Ecto neural progenitor cell (in vitro differentiated cells): ENCODE data around the gene TIMM22.

Experiments used
- DNase-seq: peaks from one replicate; pipeline ENCODE4 v3.0.0-alpha.2; 2018; ENCODE audit warnings: low spot score

The TIMM22 gene

DNA sequence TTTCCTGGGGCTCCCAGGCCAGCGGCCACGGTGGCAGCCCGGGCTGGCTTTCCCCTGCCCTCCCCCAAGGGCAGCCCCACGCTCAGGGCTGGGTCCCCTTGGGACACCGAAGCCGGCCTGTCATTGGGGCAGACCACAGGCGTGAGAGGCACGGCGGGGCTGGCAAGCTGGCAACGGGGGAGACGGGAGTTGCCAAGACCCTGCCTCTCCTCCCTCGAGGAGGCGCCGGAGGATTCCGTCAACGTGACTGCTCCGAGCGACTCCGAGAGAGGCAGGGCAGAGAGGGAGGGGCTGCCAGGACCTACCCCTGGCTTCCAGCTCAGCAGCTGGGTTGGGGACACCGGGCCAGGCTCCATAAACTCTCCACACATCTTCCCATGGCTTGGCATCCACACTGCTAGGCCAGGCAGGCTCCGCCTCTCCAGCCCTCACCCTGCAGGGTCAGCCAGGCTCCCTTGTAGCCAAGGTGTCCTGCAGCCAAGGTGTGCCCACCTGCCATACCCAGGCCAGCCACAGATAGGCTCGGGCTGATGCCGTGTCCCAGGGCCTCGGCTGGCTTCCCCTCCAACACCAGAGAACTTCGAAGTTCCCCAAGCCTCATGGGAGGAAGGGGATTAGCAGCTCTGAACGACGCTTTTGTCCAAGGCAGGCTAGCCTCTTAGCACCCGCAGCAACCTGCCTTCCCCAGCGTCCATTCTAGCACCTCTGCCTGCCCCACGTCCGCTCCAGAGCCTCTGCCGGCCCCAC lies 25.5 kb downstream of the TIMM22 start:
- DNase-seq = no peak

DNA sequence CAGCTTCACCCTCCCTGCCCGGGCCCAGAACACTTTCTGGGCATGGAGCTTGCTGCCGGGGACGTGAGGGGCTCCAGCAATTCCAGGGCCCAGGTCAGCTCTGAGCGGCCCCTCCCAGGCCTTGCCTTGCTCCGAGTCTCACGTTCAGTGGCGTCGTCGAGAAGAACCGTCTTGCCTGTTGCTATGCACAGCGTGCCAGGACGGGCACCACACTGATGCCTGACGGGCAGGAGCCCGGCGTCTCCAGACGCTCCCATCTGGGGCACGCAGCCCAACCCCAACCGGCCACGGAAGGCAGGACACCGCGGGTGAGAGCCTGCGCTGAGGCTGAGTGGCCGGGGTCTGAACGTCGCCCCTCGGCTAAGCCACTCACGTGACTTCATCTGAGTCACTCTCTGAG lies 27.1 kb downstream of the TIMM22 start:
- DNase-seq = no peak

DNA sequence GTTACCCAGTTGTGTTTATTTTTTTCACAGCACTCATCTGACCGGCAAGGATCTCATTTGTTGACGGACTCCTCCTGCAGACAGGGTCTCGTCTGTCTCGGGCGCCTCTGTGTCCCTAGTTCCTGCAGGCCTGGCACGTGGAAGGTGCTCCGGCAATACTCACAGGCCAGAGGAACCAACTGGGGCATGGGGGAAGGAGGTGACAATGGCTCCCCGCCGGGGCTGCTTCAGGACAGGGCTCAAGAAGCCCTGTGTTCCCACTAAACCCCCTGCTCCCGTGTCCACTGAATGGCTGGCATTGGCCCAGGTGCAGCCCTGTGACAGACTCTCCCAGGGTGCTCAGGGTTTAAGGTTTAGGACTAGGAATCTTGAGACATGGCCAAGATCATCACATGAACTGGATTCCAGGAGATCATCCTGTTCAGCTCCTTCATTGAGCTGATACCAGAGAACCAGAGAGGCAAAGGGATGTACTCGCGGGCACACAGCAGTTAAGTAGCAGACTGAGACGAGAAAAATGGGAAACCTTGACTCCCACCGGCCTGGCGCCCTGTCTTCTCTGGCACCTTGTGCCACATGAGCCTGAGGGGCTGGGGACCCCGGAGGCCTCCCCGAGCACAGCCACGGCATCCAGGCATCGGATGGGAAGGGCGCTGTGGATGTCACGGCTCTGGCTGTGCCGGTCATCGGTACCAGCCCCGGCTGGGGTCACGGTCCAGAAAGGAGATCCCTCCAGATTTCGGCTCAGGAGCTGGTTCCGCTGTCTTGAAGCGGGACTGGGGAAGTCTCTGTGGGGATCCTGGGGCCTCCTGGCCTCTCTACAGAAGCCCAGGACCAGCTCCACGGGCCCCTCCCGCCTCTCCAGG lies 29.0 kb downstream of the TIMM22 start:
- DNase-seq = no peak

DNA sequence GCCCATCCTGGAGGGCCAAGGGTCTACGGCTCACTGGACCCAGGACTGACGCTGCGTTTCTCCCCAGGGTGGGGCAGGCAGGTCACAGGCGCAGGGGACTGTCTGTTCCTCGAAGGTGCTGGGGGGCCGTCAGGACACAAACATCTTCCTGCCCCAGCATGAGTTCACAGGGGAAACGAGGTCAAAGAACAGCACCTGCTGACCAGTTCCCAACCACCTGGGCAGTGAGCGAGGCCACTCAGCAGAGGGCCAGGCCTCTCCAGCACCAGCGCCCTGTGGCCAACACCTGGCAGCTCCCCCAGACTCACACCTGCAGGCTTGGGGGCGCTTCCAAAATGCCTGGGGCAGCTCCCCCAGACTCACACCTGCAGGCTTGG lies 29.7 kb downstream of the TIMM22 start:
- DNase-seq = no peak

DNA sequence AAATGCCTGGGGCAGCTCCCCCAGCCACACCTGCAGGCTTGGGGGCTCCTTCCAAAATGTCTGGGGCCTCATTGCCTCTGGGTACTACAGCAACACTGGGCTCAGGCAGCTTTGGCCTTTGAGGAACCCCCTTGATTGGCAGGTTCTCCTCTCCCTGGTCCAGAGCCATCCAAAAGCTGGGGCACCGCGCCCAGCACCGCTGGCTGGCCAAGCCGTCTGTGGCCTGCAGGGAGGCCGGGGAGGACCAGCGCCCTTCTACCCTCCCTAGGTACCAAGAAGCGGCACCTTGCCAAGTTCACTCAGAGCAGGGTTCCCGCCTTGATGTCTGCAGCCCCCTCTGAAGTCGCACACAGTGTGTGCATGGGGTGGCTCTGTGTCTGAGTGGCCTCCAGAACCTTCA lies 30.1 kb downstream of the TIMM22 start:
- DNase-seq = no peak

DNA sequence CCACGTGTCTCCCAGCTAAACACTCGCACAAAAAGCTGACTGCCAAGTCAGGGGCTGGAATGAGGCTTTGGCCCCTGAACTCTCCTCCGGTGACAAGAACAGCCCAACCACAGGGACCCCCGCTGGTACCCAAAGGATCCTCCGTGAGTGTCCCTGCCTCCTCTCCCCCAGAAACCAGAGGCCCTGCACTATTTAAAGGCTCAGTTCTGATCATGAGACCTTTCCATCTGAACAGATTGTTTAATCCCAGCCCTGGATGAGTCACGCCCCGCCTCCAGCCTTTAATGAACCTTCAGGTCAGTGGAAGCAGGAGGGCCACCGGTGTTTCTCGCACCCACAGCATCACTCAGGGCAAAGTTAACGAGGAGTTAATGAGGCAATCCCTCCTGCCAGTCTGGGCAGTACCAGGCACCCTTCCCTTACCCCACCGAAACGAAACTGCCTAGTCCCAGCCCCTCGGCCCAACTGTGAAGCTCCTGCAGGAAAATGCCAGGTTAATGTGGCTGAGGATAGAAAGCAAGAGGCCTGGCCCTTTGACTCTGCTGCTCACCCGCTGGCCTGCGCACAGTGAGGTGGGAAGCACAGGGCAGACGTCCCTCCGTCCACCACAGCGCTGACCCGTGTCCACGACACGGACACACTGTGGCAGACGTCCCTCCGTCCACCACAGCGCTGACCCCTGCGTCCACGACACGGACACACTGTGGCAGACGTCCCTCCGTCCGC lies 32.4 kb downstream of the TIMM22 start:
- no peak for DNase-seq

DNA sequence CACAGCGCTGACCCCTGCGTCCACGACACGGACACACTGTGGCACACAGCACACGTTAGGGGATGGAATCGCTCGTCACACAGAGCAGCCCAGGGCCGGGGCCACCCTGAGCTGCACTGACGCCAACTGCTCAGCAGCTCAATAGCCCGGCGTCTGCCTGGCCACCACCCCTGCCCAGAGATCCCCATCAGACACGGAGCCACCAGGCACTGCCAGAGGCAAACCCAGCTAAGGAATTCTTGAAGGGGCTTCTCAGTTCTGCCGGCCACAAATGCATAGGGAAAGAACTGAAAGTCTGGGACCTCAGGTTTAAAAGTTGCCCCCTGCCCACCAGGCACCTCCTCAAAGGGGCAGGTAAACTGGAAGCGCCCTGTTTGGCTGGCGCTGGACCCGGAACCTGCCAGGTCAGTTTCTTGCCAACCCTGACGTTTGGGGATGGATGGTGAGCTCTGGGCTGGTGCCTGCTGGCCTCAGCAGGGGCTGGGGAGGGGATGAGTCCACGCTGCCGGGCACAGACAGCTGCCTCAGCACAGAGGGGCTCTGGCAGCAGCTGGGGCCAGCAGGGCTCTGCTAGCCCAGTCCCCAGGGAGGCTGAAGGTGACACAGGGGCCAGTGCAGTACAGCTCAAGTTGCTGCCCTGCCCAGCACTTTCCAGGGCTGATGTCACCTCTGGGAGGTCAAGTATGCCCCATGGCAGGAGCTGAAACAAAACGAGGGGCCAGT lies 33.2 kb downstream of the TIMM22 start:
- DNase-seq = no peak

DNA sequence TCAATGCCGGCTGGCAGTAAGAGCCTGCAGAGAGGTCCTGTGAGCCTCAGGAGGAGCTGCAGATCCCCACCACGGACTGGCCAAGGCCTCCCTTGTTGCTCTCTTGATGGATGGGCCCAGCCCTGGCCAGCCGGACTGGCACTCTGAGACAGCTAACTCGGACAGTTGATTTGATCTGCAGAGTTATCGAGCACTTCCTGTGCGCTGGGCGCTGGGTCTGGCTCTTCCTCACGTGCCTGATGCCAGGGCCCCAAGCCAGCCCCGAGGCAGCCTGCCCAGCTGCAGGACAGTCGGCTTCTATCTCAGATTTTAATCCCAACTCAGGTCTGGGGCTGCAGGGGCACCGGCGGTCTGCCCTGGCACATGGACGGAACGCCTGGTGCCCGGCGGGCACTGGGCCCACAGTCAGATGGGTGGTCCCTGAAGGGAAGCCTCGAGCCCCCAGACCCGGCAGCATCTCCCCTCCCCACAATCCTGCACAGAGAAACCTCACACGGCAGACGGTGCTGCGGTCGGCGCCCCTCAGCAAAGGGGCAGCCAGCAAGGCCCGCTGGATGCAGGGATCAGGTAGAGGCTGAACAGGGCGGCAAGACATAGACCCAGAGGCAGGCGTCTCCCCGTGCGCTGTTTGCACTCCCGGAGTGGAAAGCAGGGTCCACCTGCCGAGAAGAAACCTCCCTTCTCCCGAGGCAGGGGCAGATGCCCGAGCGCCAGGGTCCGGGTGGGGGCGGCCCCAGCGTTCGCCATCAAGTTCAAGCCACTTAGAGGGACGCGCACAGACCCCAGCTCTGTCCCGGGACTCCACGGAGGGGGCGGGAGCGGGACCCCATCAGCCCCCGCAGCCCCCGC lies 34.0 kb downstream of the TIMM22 start:
- no peak for DNase-seq

DNA sequence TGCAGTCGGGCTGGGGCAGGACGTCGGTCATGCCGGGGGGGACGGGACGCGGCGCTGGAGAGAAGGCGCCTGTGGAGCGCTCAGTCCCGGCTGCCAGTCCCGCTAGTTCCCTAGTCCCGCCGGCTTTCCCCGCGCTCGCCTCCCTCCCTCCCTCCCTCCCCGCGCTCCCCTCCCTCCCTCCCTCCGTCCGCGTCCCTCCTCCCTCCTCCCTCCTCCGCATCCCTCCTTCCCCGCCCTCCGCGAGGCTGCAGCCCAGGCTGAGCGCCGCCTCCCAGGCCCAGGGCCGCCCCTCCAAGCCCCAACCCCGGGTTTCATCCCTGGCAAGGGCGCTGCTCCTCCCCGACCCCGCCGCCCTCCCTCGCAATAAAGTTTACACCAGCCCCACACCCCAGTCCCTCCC lies 34.8 kb downstream of the TIMM22 start:
- DNase-seq = peak; percentile 86

DNA sequence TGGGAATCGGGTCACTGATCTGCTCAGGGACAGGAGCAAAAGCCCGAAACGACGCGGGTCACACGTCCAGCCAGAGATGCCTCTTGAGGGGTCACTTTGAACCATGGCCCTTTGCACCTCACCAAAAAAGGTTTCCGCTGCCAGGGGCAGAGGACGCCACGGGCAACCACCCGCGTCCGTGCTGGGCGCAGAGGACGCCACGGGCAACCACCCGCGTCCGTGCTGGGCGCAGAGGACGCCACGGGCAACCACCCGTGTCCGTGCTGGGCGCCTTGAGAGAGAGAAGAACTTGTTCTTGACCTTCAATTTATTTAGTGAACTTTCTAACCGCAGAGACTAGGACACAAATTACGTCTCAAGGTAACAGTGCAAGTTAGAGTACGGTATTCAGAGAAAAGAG lies 35.5 kb downstream of the TIMM22 start:
- no peak for DNase-seq

DNA sequence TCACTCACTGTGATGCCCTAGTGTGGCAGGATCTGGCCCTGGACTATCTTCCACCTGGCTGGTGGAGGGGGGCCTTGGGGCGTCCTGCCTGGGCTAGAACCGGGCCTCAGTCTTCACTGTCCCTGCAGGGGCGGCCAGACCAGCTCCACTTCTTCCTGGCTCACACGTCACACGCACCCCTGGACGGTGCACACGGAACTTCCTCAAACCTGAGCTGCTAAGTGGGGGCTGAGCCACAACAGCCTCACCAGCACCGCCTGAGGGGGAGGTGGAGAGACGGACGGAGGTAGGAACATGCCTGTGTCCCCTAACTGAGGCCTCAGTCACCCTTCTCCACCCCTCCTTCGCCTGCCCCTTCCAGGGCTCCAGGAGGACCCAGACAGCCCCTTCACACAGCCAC lies 36.6 kb downstream of the TIMM22 start:
- no peak for DNase-seq

DNA sequence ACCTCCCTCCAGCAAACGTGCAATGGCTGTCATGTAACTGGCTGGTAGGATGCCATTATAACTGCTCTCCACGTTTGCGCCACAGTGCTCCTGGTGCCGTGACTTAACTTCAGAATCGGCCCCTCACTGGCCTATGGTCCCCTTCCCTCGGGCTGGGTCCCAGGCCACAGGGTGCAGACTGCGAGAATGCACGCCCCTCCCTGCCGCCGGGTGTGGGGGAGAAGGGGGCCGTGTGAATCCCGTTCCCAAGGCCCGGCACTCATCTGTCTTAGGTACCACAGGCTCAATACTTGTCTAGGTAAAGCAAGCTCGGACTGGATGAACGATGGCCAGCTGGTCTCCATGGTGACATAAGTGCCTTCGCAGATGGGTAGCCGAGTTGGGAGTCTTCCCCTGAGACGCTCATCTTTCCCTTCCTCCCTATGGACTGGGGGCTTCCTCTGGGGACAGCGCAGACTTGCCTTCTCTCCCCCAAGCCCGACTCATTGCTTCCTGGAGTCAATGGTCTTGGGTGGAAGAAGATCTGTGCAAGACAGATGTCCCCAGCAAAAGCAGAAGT lies 37.8 kb downstream of the TIMM22 start:
- no peak for DNase-seq

DNA sequence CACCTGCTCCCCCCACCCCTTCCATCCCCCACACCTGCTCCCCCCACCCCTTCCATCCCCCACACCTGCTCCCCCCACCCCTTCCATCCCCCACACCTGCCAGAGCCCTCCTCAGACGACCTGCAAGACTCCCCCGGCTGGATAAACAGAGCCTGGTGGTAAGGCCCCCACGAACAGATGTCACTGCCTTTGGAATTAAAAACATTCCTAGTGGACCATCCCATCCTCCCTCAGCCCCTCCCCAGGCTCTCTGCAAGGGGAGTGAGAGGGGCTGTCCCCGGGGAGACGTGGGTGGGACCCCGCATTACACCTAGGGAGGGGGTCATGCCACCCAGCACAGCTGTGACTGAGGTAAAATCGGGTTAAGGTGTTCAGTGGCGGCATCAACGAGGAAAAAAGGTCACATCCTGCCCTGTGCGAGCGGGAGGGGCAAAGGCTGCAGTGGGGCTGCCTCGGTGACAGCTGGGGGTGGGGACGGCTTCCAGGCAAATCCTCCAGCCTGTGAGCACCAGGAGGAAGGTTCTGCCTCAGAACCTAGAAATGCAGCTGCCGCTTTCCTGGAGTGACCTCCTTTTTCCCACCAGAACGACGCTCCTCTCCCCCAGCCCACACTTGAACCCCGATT lies 38.7 kb downstream of the TIMM22 start:
- DNase-seq = no peak

DNA sequence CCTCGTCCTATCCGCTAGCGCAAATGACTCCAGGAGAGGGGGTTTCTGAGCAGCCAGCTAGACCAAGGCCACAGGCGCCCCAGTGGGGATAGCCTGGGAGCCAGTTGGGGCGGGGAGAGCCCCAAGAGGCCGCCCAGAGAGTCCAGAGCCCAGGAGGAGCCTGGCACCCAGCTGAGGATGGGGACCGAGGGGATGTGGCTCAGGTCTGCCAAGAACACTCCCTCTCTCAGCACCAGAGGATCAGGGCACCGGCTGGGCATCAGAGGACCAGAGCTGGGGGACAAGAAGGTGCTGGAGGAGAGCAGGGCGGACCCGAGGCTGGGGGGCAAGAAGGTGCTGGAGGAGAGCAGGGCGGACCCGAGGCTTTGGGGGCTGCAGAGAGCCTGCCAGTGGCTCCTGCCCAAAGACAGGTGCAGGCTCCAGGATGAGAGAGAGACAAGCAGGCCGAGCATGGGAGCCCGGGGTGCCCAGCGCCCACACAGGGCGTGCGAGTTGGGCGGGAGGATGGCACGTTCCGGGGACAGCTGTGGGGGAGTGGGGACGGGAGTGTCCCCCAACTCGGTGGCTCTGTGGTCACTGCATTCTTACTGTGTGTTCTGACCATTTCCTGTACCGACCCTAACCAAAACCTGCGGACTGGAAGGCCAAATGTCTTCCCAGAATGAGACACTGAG lies 39.4 kb downstream of the TIMM22 start:
- DNase-seq = no peak

DNA sequence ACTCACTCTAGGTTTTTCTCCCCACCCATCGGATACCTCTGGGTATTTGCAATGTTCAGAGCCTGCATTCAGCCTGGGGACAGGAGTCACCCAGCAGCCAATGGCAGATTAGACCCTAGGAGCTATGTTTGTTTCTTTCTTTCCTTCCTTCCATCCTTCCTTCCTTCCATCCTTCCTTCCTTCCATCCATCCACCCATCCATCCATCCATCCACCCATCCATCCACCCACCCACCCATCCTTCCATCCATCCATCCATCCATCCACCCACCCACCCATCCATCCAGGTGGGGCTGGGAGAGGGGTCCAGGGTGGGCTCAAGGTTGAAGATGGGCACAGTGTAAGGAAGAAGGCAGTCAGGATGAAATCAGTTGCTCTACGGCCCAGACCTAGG lies 39.9 kb downstream of the TIMM22 start:
- no peak for DNase-seq

DNA sequence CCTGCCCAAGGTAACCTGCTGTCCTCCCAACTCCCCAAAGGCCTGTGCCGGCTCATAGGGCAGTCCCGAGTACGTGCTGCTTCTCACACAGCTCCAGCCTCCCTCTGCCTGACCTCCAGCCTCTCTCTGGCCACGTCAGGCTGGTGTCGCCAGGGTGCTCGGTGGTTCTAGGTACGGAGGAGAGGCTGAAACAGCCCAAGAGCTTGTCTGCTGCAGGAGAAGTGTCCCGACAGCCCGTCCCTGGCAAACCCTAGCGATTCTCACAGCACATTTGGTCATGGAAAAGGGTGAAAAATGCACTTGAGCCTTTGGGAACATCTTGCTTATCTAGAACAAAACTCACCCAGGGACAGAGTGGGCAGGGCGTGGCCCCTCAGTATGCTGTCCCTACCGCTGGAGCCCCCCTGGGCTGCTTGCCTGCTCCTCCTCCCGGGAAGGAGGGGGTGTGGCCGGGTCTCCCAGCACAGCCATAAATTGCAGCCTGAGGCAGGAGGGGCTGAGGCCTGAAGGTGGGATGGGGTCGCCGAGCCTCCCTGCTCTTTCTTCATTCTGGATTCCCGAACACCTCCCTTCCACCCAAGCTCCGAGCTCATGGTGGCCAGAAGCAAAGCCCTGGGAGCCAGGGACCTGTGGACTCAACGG lies 40.4 kb downstream of the TIMM22 start:
- no peak for DNase-seq

DNA sequence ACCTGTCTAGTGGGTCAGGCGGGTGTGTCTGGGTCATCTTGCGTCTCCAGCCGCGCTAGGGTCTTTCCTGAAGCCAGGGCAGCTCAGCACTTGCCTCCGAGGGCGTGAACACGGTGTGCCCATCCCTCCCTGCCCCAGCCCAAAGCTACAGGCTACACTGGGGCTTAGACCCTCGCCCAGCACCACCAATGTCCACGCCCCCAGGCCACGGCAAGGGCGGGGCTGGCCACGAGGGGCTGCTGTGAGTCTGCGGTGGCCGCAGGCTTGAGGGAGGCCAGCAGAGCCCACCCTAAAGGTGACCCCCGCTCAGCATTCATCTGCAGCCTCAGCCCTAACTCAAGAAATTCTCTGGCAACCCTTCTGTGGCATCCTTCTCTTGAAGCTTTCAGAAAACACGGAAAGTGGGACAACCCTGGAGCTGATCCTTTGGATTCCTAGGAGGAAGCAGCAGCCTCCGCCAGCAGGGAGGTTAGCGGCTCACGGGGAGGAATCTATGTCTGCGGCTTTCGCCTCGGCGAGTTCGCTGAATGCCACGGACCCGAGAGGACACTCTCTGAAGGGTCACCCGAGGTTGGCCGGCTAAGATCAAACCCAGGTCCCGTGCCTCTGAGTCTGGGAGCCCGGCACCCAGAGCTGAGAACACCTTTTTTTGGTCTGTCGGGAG lies 41.7 kb downstream of the TIMM22 start:
- DNase-seq = no peak

DNA sequence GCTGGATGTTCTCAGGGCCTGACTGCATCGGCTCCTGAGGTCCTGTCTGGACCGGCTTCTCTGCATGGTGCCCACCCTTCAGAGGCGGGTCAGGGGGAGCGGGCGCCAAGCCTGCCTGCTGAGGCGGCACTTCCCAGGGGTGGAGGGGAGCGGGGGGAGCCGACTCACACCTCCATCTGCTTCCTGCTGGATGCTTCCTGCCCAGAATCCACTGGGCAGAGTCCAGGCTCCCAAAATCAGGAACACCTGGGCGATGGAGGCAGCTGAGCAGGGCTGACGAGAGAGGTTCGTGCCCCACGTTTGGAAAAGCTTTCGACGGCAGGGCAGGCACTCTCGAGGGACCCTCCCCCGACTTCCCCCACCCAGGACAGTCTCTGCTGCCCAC lies 42.2 kb downstream of the TIMM22 start:
- DNase-seq = no peak
